HepG2 (cell line): ENCODE results near the gene PHACTR1. TPM values are rescaled to one million over a fixed set of nuclear protein-coding genes. Genes with fewer than 3 reads are reported as not detected.

ENCODE experiments used
- ATAC-seq: fragments of 200-7000 bp; cut with Tn5 transposase; 3 replicates; pipeline ENCODE4 v1.9.1; 2020; ENCODE audit warnings: mild to moderate bottlenecking, moderate library complexity
- BruUV-seq: library from RNA; stranded (reverse); fragments of 400-500 nt; replicated peaks from 2 replicates; lab custom pipeline; 2021; lab: Mats Ljungman, UMichigan
- CTCF ChIA-PET: fragments of 300-600 bp; formaldehyde crosslinking; extraction: SDS; loops from one replicate; lab custom pipeline; 2021; ENCODE audit warnings: low total read pairs, inconsistent platforms, low intra/inter-chr PET ratio; lab: Yijun Ruan, JAX
- POLR2A ChIA-PET: fragments of 350-600 bp; sonication (Branson Sonifier 250); formaldehyde crosslinking; loops from one replicate; lab custom pipeline; 2020; ENCODE audit warnings: antibody characterized with exemption, inconsistent platforms; lab: Yijun Ruan, JAX
- DNase-seq: peaks from one replicate; pipeline ENCODE4 v3.0.0-alpha.2; 2015; ENCODE audit warnings: low spot score
- FAIRE-seq: peaks from 3 replicates; lab custom pipeline; 2011; peaks lifted over from hg19 to GRCh38; lab: Jason Lieb, UNC
- H2AFZ ChIP-seq: one replicate; pipeline ENCODE4 v1.6.1; 2011; ENCODE audit warnings: low read length, inconsistent platforms
- H3K27ac ChIP-seq: fragments of 300-600 bp; 3 replicates; pipeline ENCODE4 v1.8.0; 2011; ENCODE audit warnings: mixed run types, mild to moderate bottlenecking, mixed read lengths, low read length, inconsistent platforms; ENCODE audit not compliant: insufficient read depth; ENCODE audit errors: extremely low read length
- H3K27me3 ChIP-seq, 2 experiments: fragments of 200-600 bp in 1 of 2; 2 replicates in 1 of 2; 3 replicates in 1 of 2; pipeline versions ENCODE4 v1.6.0 to v1.8.0; 2011; ENCODE audit warnings: low read length in 2 of 2, mild to moderate bottlenecking in 2 of 2, moderate library complexity in 2 of 2, inconsistent platforms in 1 of 2; ENCODE audit not compliant: insufficient read depth in 2 of 2, control insufficient read depth in 1 of 2
- H3K36me3 ChIP-seq, 2 experiments: fragments of 200-600 bp in 1 of 2; replicated peaks in 1 of 2; 2 replicates in 1 of 2; 3 replicates in 1 of 2; pipeline versions ENCODE4 v1.5.1 to v1.8.0; 2011; ENCODE audit warnings: low read length in 2 of 2, inconsistent platforms in 1 of 2; ENCODE audit not compliant: insufficient read depth in 2 of 2, control insufficient read depth in 1 of 2
- H3K4me1 ChIP-seq: 2 replicates; pipeline ENCODE4 v1.5.1; 2012; ENCODE audit warnings: low read length, inconsistent platforms; ENCODE audit not compliant: insufficient read depth
- H3K4me2 ChIP-seq: 2 replicates; pipeline ENCODE4 v1.6.0; 2011; ENCODE audit warnings: low read depth, low read length, inconsistent platforms
- H3K4me3 ChIP-seq, 3 experiments: fragments of 200-600 bp in 1 of 3; sonication (generic), shearing (Covaris generic) in 1 of 3; replicated peaks in 1 of 3; 2 replicates each; pipeline ENCODE4 v1.5.1; 2011 to 2016; ENCODE audit warnings: low read length in 3 of 3, inconsistent platforms in 2 of 3, low read depth in 2 of 3, mild to moderate bottlenecking in 2 of 3, control low read depth in 1 of 3, mixed read lengths in 1 of 3; ENCODE audit not compliant: insufficient read depth in 1 of 3
- H3K79me2 ChIP-seq: one replicate; pipeline ENCODE4 v1.6.1; 2011; ENCODE audit warnings: low read length, inconsistent platforms; ENCODE audit not compliant: insufficient read depth
- H3K9ac ChIP-seq: 2 replicates; pipeline ENCODE4 v1.6.0; 2011; ENCODE audit warnings: mild to moderate bottlenecking, low read depth, low read length, inconsistent platforms; ENCODE audit not compliant: insufficient read depth
- H3K9me3 ChIP-seq: 2 replicates; pipeline ENCODE4 v1.5.1; 2012; ENCODE audit warnings: mild to moderate bottlenecking, low read length
- H4K20me1 ChIP-seq: 2 replicates; pipeline ENCODE4 v1.6.0; 2011; ENCODE audit warnings: inconsistent platforms, mild to moderate bottlenecking, low read length, moderate library complexity; ENCODE audit not compliant: insufficient read depth
- HMG20B ChIP-seq: conservative IDR thresholded peaks from 2 replicates; pipeline ENCODE4 v1.6.1; 2016; ENCODE audit warnings: missing genetic modification reagents, missing compliant biosample characterization
- HNRNPLL ChIP-seq: fragments of 200-400 bp; formaldehyde crosslinking; IDR thresholded peaks from 2 replicates; pipeline ENCODE4 v1.6.1; 2017; ENCODE audit warnings: mild to moderate bottlenecking, low read depth, low read length; ENCODE audit not compliant: poor library complexity, severe bottlenecking
- IRF2 ChIP-seq: IDR thresholded peaks from 2 replicates; pipeline ENCODE4 v1.6.1; 2018; ENCODE audit warnings: missing genetic modification reagents, missing compliant biosample characterization
- MXI1 ChIP-seq: IDR thresholded peaks from 3 replicates; pipeline ENCODE4 v1.6.1; 2012; ENCODE audit warnings: low read depth, low read length, inconsistent platforms, borderline replicate concordance
- NFE2L1 ChIP-seq: sonication (generic); formaldehyde crosslinking; IDR thresholded peaks from 2 replicates; pipeline ENCODE4 v1.4.0; 2020; ENCODE audit warnings: missing genetic modification reagents, mild to moderate bottlenecking, borderline replicate concordance
- NR2F2 ChIP-seq: IDR thresholded peaks from 2 replicates; pipeline ENCODE4 v1.6.1; 2012; ENCODE audit warnings: low read depth, inconsistent platforms, borderline replicate concordance
- ZNF101 ChIP-seq: sonication (generic); formaldehyde crosslinking; IDR thresholded peaks from 2 replicates; pipeline ENCODE4 v1.4.0; 2020; ENCODE audit warnings: mild to moderate bottlenecking, low read depth, missing genetic modification reagents, borderline replicate concordance
- ZNF350 ChIP-seq: sonication (generic); formaldehyde crosslinking; IDR thresholded peaks from 2 replicates; pipeline ENCODE4 v1.4.0; 2020; ENCODE audit warnings: mild to moderate bottlenecking, low read depth, missing genetic modification reagents, borderline replicate concordance
- ZSCAN30 ChIP-seq: sonication (generic); formaldehyde crosslinking; IDR thresholded peaks from 2 replicates; pipeline ENCODE4 v1.5.0; 2020; ENCODE audit warnings: mild to moderate bottlenecking, missing genetic modification reagents
- WGBS: methylation state at CpG from one replicate; pipeline ENCODE4 v1.1.6; 2017; ENCODE audit warnings: low lambda C conversion rate; 5-methylcytosine and 5-hydroxymethylcytosine counted together
- in situ Hi-C: cut with HindIII; loops from 2 replicates; pipeline ENCODE4 v1.10.0; 2017; ENCODE audit warnings: low pct_unique_long_range_greater_than_20kb; ENCODE audit not compliant: extremely low pct_ligation_motif_present
- intact Hi-C: fragments of 100-400 bp; cut with micrococcal nuclease; formaldehyde crosslinking; loops from one replicate; pipeline ENCODE4 v1.10.0; 2022; ENCODE audit not compliant: unreplicated experiment
- polyA plus RNA-seq, 8 experiments: library from polyadenylated mRNA; depleted of rRNA in 3 of 8; stranded (reverse) in 7 of 8; unstranded in 1 of 8; fragments of >200 nt; fragmentation: Illumina TruSeq in 4 of 8; extraction: Trizol in 4 of 8; gene quantifications; 2 replicates each; pipeline versions ENCODE4 v1.2.1 to v1.2.3, GENCODE V29; 2011 to 2016; ENCODE audit warnings: low read depth in 4 of 8, missing spikeins in 1 of 8, mixed read lengths in 1 of 8; ENCODE audit not compliant: insufficient read depth in 1 of 8
- total RNA-seq, 5 experiments: library from RNA; depleted of rRNA; stranded (reverse); fragments of >200 nt; fragmentation: Illumina TruSeq; extraction: Trizol; gene quantifications; 2 replicates each; pipeline ENCODE4 v1.2.3, GENCODE V29; 2016; ENCODE audit warnings: low read depth in 1 of 5
- TF ChIP-seq, protein P1 (sequence below), 2 experiments: sonication (generic) in 1 of 2; formaldehyde crosslinking in 1 of 2; IDR thresholded peaks; 2 replicates each; pipeline versions ENCODE4 v1.5.1 to v1.6.1; 2011 to 2020; ENCODE audit warnings: borderline replicate concordance in 1 of 2, low read depth in 1 of 2, low read length in 1 of 2, mild to moderate bottlenecking in 1 of 2, missing genetic modification reagents in 1 of 2, moderate library complexity in 1 of 2

PHACTR1 gene
- total and polyA plus RNA-seq, 2 of the 13 experiments (the other 11 are each of a cell fraction or from before 2014, with no cell fraction given): 0.09 TPM; not detected in 1

DNA sequence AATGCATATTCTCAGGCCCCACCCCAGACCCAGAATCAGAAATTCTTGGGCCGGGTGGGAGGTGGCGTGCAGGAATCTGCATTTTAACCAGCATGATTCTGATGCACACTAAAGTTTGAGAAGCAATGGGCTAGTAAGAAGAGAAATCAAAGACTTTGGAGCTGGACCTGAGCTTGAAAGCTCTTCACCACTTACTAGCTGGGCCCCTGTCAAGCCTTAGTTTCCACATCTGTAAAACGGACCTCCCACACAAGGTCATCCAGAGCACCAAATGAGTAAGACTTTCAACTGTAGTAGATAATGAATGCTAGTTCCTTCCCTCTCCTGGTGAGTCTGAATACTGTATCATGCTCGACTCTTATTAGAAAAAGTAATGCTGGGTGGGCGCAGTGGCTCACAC is 524.8 kb downstream of the PHACTR1 start (continued):
- TF ChIP-seq, protein P1, sequence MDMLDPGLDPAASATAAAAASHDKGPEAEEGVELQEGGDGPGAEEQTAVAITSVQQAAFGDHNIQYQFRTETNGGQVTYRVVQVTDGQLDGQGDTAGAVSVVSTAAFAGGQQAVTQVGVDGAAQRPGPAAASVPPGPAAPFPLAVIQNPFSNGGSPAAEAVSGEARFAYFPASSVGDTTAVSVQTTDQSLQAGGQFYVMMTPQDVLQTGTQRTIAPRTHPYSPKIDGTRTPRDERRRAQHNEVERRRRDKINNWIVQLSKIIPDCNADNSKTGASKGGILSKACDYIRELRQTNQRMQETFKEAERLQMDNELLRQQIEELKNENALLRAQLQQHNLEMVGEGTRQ (IDR thresholded peaks at IDR 0.05; ENCODE audit: low read depth, low read length): no peak
- TF ChIP-seq, protein P1 (CRISPR knock-in tag; IDR thresholded peaks at IDR 0.05; ENCODE audit: borderline replicate concordance): no peak
- TF ChIP-seq ZSCAN30 (CRISPR knock-in tag): no peak
- TF ChIP-seq MXI1: no peak
- no peak for TF ChIP-seq HNRNPLL
- TF ChIP-seq NR2F2: no peak
- TF ChIP-seq NFE2L1 (CRISPR knock-in tag): no peak
- no peak for TF ChIP-seq ZNF101 (CRISPR knock-in tag)
- TF ChIP-seq, all 625 proteins: peak for 0

DNA sequence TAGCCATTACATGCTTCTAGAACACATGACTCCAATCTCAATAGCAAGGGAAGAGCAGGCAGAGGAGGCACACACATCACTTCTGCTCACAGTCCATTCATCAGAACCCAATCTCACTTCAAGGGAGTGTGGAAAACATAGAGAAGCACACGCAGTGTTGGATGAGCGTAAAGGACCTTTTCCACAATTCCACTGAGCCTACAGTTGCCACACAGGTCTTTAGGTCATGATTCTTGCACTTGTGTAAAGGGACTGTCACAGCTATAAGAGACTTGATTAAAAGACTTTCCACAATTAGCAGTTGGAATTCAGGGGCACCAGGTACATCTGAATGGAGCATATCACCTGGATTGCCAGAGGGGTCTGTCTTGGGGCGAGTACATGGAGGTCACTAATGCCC is 525.6 kb downstream of the PHACTR1 start:
- Histone ChIP-seq H3K36me3 (no peaks in the 10 kb centered on the region), H2AFZ (no peak overlapping the region), H3K4me1 (peaks cover 14% of the 10 kb centered on the region), H3K79me2 (no peaks in the 10 kb centered on the region), H3K4me2 (no peak overlapping the region), H3K4me3 (no peak overlapping the region), H4K20me1 (no peaks in the 10 kb centered on the region), H3K27ac (no peak overlapping the region), H3K9me3 (no peaks in the 10 kb centered on the region), H3K27me3 (peaks cover 0 to 14% of the 10 kb centered on the region in 2 experiments; a peak in 2 of 5 replicates), H3K9ac (no peak overlapping the region)
- in situ Hi-C loops: no loop called here
- BruUV-seq: no TSS peak
- 49% methylated on average over 3 of the region's 3 CpGs for WGBS
- 0 out of 3 replicates have a peak, but pooled peaks have one; percentile 28 for ATAC-seq
- POLR2A ChIA-PET: interaction anchor here (1.5 kb wide), 1 partner anchor 86 kb away, joined by 6 read pairs; the partner anchor contains the start of gene TBC1D7
- no peak for FAIRE-seq
- no peak for DNase-seq
- CTCF ChIA-PET: no interaction called here
- TF ChIP-seq ZNF350 (CRISPR knock-in tag) (no peak), HMG20B (no peak), IRF2 (no peak)
- intact Hi-C loops: no loop called here
